ENCODE measurements around the gene EPHB1.
"Not testable (repeated sequence)": the region's sequence is repeated elsewhere in the genome, so short reads cannot be mapped to it uniquely, and the experiment has no call there.

EPHB1 gene

GRCh38 chr3:134991003-134991402, 195.9 kb downstream of the EPHB1 start:
- TF ChIP-seq ZNF274 (IDR thresholded peaks at IDR 0.05; ENCODE audit: low read depth, low read length): no peak
- no peak overlapping the region for H3K4me3 ChIP-seq (ENCODE audit: low read length)

- TF ChIP-seq ZNF274 (IDR thresholded peaks at IDR 0.05; ENCODE audit: low read depth, low read length): no peak
- no peak overlapping the region for H3K4me3 ChIP-seq (ENCODE audit: low read length)
Measured at GRCh38 chr3:134991472-134992010, 196.5 kb downstream of the EPHB1 start.

GRCh38 chr3:134992180-134992579, 197.1 kb downstream of the EPHB1 start:
- TF ChIP-seq ZNF274 (IDR thresholded peaks at IDR 0.05; ENCODE audit: low read depth, low read length): no peak
- H3K4me3 ChIP-seq (ENCODE audit: low read length): no peak overlapping the region

GRCh38 chr3:134992586-134992985, 197.5 kb downstream of the EPHB1 start:
- TF ChIP-seq ZNF274 (IDR thresholded peaks at IDR 0.05; ENCODE audit: low read depth, low read length): no peak
- H3K4me3 ChIP-seq (ENCODE audit: low read length): no peak overlapping the region

- H3K4me3 ChIP-seq (ENCODE audit: low read length): no peak overlapping the region
- TF ChIP-seq ZNF274 (IDR thresholded peaks at IDR 0.05; ENCODE audit: low read depth, low read length): no peak
Measured at GRCh38 chr3:134993011-134993410, 198.0 kb downstream of the EPHB1 start.

- no peak for TF ChIP-seq ZNF274 (IDR thresholded peaks at IDR 0.05; ENCODE audit: low read depth, low read length)
- H3K4me3 ChIP-seq (ENCODE audit: low read length): no peak overlapping the region
Measured at GRCh38 chr3:134998158-134998557, 203.1 kb downstream of the EPHB1 start.

GRCh38 chr3:134998855-134999254, 203.8 kb downstream of the EPHB1 start:
- TF ChIP-seq ZNF274 (IDR thresholded peaks at IDR 0.05; ENCODE audit: low read depth, low read length): no peak
- no peak overlapping the region for H3K4me3 ChIP-seq (ENCODE audit: low read length)

- TF ChIP-seq ZNF274 (IDR thresholded peaks at IDR 0.05; ENCODE audit: low read depth, low read length): no peak
- no peak overlapping the region for H3K4me3 ChIP-seq (ENCODE audit: low read length)
Measured at GRCh38 chr3:135000465-135000864, 205.4 kb downstream of the EPHB1 start.

- not testable (repeated sequence) for H3K4me3 ChIP-seq (ENCODE audit: low read length)
Measured at GRCh38 chr3:135005616-135006015, 210.6 kb downstream of the EPHB1 start.

GRCh38 chr3:135007607-135008006, 212.5 kb downstream of the EPHB1 start:
- no peak overlapping the region for H3K4me3 ChIP-seq (ENCODE audit: low read length)
- TF ChIP-seq ZNF274 (IDR thresholded peaks at IDR 0.05; ENCODE audit: low read depth, low read length): no peak

GRCh38 chr3:135008326-135008725, 213.3 kb downstream of the EPHB1 start:
- TF ChIP-seq ZNF274 (IDR thresholded peaks at IDR 0.05; ENCODE audit: low read depth, low read length): no peak
- H3K4me3 ChIP-seq (ENCODE audit: low read length): no peak overlapping the region

GRCh38 chr3:135009014-135009413, 214.0 kb downstream of the EPHB1 start:
- TF ChIP-seq ZNF274 (IDR thresholded peaks at IDR 0.05; ENCODE audit: low read depth, low read length): no peak
- H3K4me3 ChIP-seq (ENCODE audit: low read length): no peak overlapping the region

- no peak overlapping the region for H3K4me3 ChIP-seq (ENCODE audit: low read length)
- TF ChIP-seq ZNF274 (IDR thresholded peaks at IDR 0.05; ENCODE audit: low read depth, low read length): no peak
Measured at GRCh38 chr3:135012101-135012500, 217.0 kb downstream of the EPHB1 start.

- no peak overlapping the region for H3K4me3 ChIP-seq (ENCODE audit: low read length)
- no peak for TF ChIP-seq ZNF274 (IDR thresholded peaks at IDR 0.05; ENCODE audit: low read depth, low read length)
Measured at GRCh38 chr3:135013206-135013605, 218.1 kb downstream of the EPHB1 start.

GRCh38 chr3:135014566-135014965, 219.5 kb downstream of the EPHB1 start:
- TF ChIP-seq ZNF274 (IDR thresholded peaks at IDR 0.05; ENCODE audit: low read depth, low read length): no peak
- no peak overlapping the region for H3K4me3 ChIP-seq (ENCODE audit: low read length)
